Keratinocyte (primary cell): ENCODE measurements around the gene ARHGAP6. TPM values are rescaled to one million over a fixed set of nuclear protein-coding genes. Genes with fewer than 3 reads are reported as not detected.

Source experiments
- DNase-seq: peaks from one replicate; pipeline ENCODE4 v3.0.0-alpha.2; 2011; ENCODE audit warnings: low read depth, missing footprints, low spot score
- FAIRE-seq: peaks from 2 replicates; lab custom pipeline; 2011; peaks lifted over from hg19 to GRCh38; lab: Jason Lieb, UNC
- H2AFZ ChIP-seq: 2 replicates; pipeline ENCODE4 v1.6.0; 2012; ENCODE audit warnings: low read length, control low read depth, inconsistent platforms; ENCODE audit not compliant: control insufficient read depth
- H3K27ac ChIP-seq: 2 replicates; pipeline ENCODE4 v1.5.1; 2011; ENCODE audit warnings: low read length; ENCODE audit not compliant: control insufficient read depth, insufficient read depth
- H3K27me3 ChIP-seq: 3 replicates; pipeline ENCODE4 v1.6.0; 2011; ENCODE audit warnings: low read length; ENCODE audit not compliant: control insufficient read depth, insufficient read depth; ENCODE audit errors: extremely low read depth
- H3K36me3 ChIP-seq, 2 experiments: 2 replicates in 1 of 2; 3 replicates in 1 of 2; pipeline ENCODE4 v1.5.1; 2011; ENCODE audit warnings: low read length in 2 of 2, mild to moderate bottlenecking in 1 of 2; ENCODE audit not compliant: control insufficient read depth in 2 of 2, insufficient read depth in 2 of 2; ENCODE audit errors: extremely low read depth in 1 of 2
- H3K4me1 ChIP-seq: 3 replicates; pipeline ENCODE4 v1.5.1; 2011; ENCODE audit warnings: low read length; ENCODE audit not compliant: control insufficient read depth, insufficient read depth; ENCODE audit errors: extremely low read depth
- H3K4me2 ChIP-seq: 3 replicates; pipeline ENCODE4 v1.6.0; 2011; ENCODE audit warnings: low read depth, low read length; ENCODE audit not compliant: control insufficient read depth, insufficient read depth; ENCODE audit errors: extremely low read depth
- H3K4me3 ChIP-seq, 3 experiments: fragments of 200-600 bp in 1 of 3; sonication (generic) in 1 of 3; 2 replicates in 2 of 3; 3 replicates in 1 of 3; pipeline ENCODE4 v1.5.1; 2011 to 2016; ENCODE audit warnings: low read length in 3 of 3, mild to moderate bottlenecking in 3 of 3, control low read depth in 2 of 3, inconsistent platforms in 1 of 3, low read depth in 1 of 3, mixed read lengths in 1 of 3, mixed run types in 1 of 3, moderate library complexity in 1 of 3; ENCODE audit not compliant: control insufficient read depth in 2 of 3, insufficient read depth in 2 of 3; ENCODE audit errors: extremely low read depth in 1 of 3
- H3K79me2 ChIP-seq: 2 replicates; pipeline ENCODE4 v1.6.0; 2012; ENCODE audit warnings: low read length; ENCODE audit not compliant: control insufficient read depth, insufficient read depth
- H3K9ac ChIP-seq: 3 replicates; pipeline ENCODE4 v1.6.0; 2011; ENCODE audit warnings: low read length; ENCODE audit not compliant: control insufficient read depth, insufficient read depth; ENCODE audit errors: extremely low read depth
- H3K9me1 ChIP-seq: 3 replicates; pipeline ENCODE4 v1.6.0; 2011; ENCODE audit warnings: low read length; ENCODE audit not compliant: control insufficient read depth, insufficient read depth; ENCODE audit errors: extremely low read depth
- H3K9me3 ChIP-seq: 2 replicates; pipeline ENCODE4 v1.5.1; 2012; ENCODE audit warnings: low read depth, low read length; ENCODE audit not compliant: control insufficient read depth
- H4K20me1 ChIP-seq: 3 replicates; pipeline ENCODE4 v1.6.0; 2011; ENCODE audit warnings: low read length; ENCODE audit not compliant: control insufficient read depth, insufficient read depth; ENCODE audit errors: extremely low read depth
- EZH2 ChIP-seq: IDR thresholded peaks from one replicate; pipeline ENCODE4 v1.6.1; 2012; ENCODE audit warnings: inconsistent platforms, mild to moderate bottlenecking, low read length, moderate library complexity
- dilution Hi-C: fragments of 300-500 bp; cut with MboI; formaldehyde crosslinking; loops from one replicate; pipeline ENCODE4 v1.7.0; 2020; ENCODE audit warnings: low sequenced_read_pairs; ENCODE audit not compliant: extremely low pct_ligation_motif_present
- polyA plus RNA-seq, 5 experiments: library from polyadenylated mRNA; depleted of rRNA in 3 of 5; stranded (reverse) in 3 of 5; stranded (forward) in 1 of 5; unstranded in 1 of 5; fragments of >200 nt; gene quantifications; 1 replicate in 1 of 5; 2 replicates in 3 of 5; 3 replicates in 1 of 5; pipeline versions ENCODE4 v1.2.1 to v1.2.3, GENCODE V29; 2011 to 2012; ENCODE audit warnings: missing spikeins in 2 of 5, low read depth in 1 of 5, low replicate concordance in 1 of 5
- TF ChIP-seq, protein P1 (sequence below), 3 experiments: IDR thresholded peaks in 1 of 3; conservative IDR thresholded peaks in 1 of 3; optimal IDR thresholded peaks in 1 of 3; 2 replicates in 2 of 3; 3 replicates in 1 of 3; pipeline versions ENCODE3 to v1.5.1; 2011; ENCODE audit warnings: low read length in 3 of 3, mild to moderate bottlenecking in 3 of 3, moderate library complexity in 2 of 3, control low read depth in 1 of 3, inconsistent platforms in 1 of 3; ENCODE audit not compliant: insufficient read depth in 2 of 3; ENCODE audit errors: extremely low read depth in 1 of 3

ARHGAP6 gene
- polyA plus RNA-seq, 1 donor (not counting 4 experiments of a cell fraction or from before 2014, with no cell fraction given) = 0.01 TPM

GRCh38 chrX:11427453-11428071 lies 238.2 kb downstream of the ARHGAP6 start:
- Histone ChIP-seq H2AFZ (peak overlapping the region; percentile 15), H3K4me2 (peak overlapping the region; percentile 13), H3K9me1 (no peaks in the 10 kb centered on the region), H3K27me3 (no peaks in the 10 kb centered on the region), H3K9ac (no peak overlapping the region), H3K4me1 (no peaks in the 10 kb centered on the region), H3K4me3 (no peak overlapping the region), H3K27ac (no peak overlapping the region), H3K79me2 (no peaks in the 10 kb centered on the region), H3K9me3 (no peaks in the 10 kb centered on the region), H4K20me1 (no peaks in the 10 kb centered on the region), H3K36me3 (no peaks in the 10 kb centered on the region)
- TF ChIP-seq, protein P1, sequence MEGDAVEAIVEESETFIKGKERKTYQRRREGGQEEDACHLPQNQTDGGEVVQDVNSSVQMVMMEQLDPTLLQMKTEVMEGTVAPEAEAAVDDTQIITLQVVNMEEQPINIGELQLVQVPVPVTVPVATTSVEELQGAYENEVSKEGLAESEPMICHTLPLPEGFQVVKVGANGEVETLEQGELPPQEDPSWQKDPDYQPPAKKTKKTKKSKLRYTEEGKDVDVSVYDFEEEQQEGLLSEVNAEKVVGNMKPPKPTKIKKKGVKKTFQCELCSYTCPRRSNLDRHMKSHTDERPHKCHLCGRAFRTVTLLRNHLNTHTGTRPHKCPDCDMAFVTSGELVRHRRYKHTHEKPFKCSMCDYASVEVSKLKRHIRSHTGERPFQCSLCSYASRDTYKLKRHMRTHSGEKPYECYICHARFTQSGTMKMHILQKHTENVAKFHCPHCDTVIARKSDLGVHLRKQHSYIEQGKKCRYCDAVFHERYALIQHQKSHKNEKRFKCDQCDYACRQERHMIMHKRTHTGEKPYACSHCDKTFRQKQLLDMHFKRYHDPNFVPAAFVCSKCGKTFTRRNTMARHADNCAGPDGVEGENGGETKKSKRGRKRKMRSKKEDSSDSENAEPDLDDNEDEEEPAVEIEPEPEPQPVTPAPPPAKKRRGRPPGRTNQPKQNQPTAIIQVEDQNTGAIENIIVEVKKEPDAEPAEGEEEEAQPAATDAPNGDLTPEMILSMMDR (optimal IDR thresholded peaks at IDR 0.05 in 1 of 3, IDR thresholded peaks at IDR 0.05 in 1 of 3, conservative IDR thresholded peaks at IDR 0.05 in 1 of 3; ENCODE audit: extremely low read depth in 1 of 3, insufficient read depth in 2 of 3, low read length in 3 of 3) = peak in 1 of 3 experiments; percentile 27
- no peak for TF ChIP-seq EZH2
- FAIRE-seq (no peak), DNase-seq (no peak)
- dilution Hi-C loops = no loop called here

- dilution Hi-C loops = no loop called here
- Histone ChIP-seq H3K27me3 (no peaks in the 10 kb centered on the region), H3K9me3 (no peaks in the 10 kb centered on the region), H3K9ac (no peak overlapping the region), H3K4me1 (no peaks in the 10 kb centered on the region), H3K36me3 (no peaks in the 10 kb centered on the region), H3K27ac (no peak overlapping the region), H3K4me2 (no peak overlapping the region), H4K20me1 (no peaks in the 10 kb centered on the region), H3K79me2 (no peaks in the 10 kb centered on the region), H2AFZ (no peak overlapping the region), H3K4me3 (no peak overlapping the region), H3K9me1 (no peaks in the 10 kb centered on the region)
- DNase-seq (no peak), FAIRE-seq (no peak)
- no peak for TF ChIP-seq EZH2
- TF ChIP-seq, protein P1 (optimal IDR thresholded peaks at IDR 0.05 in 1 of 3, IDR thresholded peaks at IDR 0.05 in 1 of 3, conservative IDR thresholded peaks at IDR 0.05 in 1 of 3; ENCODE audit: extremely low read depth in 1 of 3, insufficient read depth in 2 of 3, low read length in 3 of 3) = no peak
Measured at GRCh38 chrX:11426712-11427452, 238.8 kb downstream of the ARHGAP6 start.
